ENCODE data around the gene PLEKHG7. TPM values are rescaled to one million over a fixed set of nuclear protein-coding genes. Genes with fewer than 3 reads are reported as not detected.

The PLEKHG7 gene
- total and polyA plus RNA-seq, 2 donors = 0.13 to 0.37 TPM

DNA sequence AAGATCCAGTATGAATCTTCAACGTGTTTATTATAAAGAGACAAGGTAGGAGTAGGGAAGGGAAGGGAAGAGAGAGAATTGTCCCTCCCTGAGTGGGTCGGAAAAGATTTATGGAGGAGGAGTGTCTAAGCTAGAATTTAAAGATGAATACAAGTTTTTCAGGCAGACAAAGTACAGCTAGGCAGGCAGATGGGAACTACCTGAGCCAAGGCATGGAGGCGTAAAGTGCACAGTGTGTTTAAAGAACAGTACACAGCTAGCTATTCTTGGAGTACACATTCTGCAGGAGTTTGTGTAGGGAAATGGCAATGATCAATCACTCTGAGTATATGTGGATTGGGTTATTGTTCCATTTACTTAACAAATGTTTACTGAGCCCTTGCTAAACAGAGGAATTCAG, 20.1 kb downstream of the PLEKHG7 start:
- Histone ChIP-seq H3K36me3 (ENCODE audit: insufficient read depth) (no peaks in the 10 kb centered on the region), H3K4me3 (ENCODE audit: low read depth, low read length) (no peak overlapping the region), H3K27ac (ENCODE audit: low read depth) (no peak overlapping the region), H3K4me1 (ENCODE audit: insufficient read depth) (no peaks in the 10 kb centered on the region)
- 73% methylated on average over 3 of the region's 3 CpGs for WGBS
- no peak for DNase-seq (ENCODE audit: extremely low spot score)

DNA sequence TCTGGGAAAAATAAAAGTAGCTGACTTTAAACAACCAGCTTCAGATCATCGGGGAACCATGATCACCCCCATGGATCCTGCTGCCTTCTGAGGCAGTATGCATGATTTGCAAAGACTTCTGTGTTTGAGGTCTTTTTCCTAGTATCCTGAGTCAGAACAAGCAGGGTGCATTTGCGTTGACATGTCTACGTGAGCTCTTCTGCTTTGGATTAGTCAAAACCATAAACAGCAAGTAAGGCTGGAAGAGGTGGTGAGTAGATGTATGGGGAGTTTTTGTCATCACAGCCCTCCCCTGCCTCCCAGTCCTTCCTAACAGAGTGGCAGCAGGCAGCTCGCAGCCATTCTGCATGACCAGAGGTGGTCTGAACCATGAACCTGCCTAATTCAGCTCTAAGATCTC, 24.1 kb downstream of the PLEKHG7 start:
- Histone ChIP-seq H3K36me3 (ENCODE audit: insufficient read depth) (no peaks in the 10 kb centered on the region), H3K27ac (ENCODE audit: low read depth) (no peak overlapping the region), H3K4me1 (ENCODE audit: insufficient read depth) (no peaks in the 10 kb centered on the region), H3K4me3 (ENCODE audit: low read depth, low read length) (no peak overlapping the region)
- 86% methylated on average over 4 of the region's 4 CpGs for WGBS
- no peak for DNase-seq (ENCODE audit: extremely low spot score)

DNA sequence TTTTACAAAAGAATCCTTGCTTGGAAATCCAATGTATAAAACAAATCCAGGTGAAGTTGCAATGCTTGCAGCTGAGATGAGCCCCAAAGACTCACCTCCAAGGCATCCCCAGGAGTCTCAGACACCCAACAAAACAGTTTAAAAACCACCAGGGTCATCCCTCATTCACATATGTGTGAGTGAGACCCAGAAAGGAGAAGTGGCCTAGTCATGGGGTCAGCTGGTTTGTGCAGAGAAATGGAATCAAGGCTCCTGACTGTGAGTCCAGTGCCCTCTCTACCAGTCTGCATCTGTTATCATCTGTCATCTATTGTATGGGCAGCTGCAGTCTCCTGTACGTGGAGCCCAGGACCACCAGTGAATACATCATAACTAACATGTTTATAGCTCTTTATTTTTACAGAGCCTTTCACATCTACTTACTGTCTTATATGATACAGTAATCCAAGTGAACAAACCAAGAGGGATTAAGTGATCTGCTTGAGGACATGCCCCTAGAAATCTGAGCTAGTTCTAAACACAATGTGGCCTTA, 27.1 kb downstream of the PLEKHG7 start:
- WGBS = 43% methylated on average over 1 of the region's 1 CpG
- no peak for DNase-seq (ENCODE audit: extremely low spot score)
- H3K27ac ChIP-seq (ENCODE audit: low read depth) = no peak overlapping the region
- no peak overlapping the region for H3K4me3 ChIP-seq (ENCODE audit: low read depth, low read length)
- H3K36me3 ChIP-seq (ENCODE audit: insufficient read depth) = no peaks in the 10 kb centered on the region
- H3K4me1 ChIP-seq (ENCODE audit: insufficient read depth) = no peaks in the 10 kb centered on the region

DNA sequence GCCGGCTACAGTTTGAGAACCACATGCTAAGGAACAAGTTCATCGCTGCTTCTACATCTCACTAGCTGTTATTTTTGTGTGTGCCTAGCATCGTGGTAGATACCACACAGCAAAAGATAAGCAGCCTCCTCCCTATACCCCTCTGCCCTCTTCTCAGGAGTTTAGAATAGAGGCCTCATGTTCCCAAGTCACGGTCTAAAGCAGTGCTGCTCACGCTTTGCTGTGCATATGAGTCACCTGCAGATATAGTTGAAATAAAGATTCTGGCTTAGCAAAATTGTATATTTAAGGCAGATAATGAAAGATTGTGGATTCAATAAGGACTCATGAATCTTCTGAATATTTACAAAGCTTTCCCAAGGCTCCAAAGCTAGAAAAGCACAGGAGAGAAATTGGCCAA, 28.0 kb downstream of the PLEKHG7 start:
- 86% methylated on average over 5 of the region's 5 CpGs for WGBS
- Histone ChIP-seq H3K36me3 (ENCODE audit: insufficient read depth) (no peaks in the 10 kb centered on the region), H3K4me3 (ENCODE audit: low read depth, low read length) (no peak overlapping the region), H3K27ac (ENCODE audit: low read depth) (no peak overlapping the region), H3K4me1 (ENCODE audit: insufficient read depth) (no peaks in the 10 kb centered on the region)
- DNase-seq (ENCODE audit: extremely low spot score) = no peak

DNA sequence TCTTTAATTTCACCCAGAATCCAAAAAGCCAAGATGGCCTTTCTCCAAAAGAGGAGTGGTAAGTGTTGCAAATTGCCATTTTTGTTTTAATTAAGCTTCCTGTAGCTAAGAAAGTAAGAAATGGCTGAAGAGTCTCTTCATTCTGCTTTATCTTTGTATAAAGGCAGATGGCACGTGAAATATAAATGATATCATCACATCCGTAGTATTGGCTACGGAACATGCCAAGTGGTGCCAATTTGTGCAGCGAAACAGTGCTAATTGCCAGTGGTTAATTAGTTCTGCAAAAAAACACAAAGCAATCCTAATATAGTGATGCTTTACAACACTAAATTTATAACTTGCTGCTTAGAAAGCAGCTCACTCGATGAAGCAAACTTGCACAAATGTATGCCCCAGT, 29.4 kb downstream of the PLEKHG7 start:
- Histone ChIP-seq H3K27ac (ENCODE audit: low read depth) (no peak overlapping the region), H3K4me1 (ENCODE audit: insufficient read depth) (no peaks in the 10 kb centered on the region), H3K4me3 (ENCODE audit: low read depth, low read length) (no peak overlapping the region), H3K36me3 (ENCODE audit: insufficient read depth) (no peaks in the 10 kb centered on the region)
- DNase-seq (ENCODE audit: extremely low spot score) = no peak
- 65% methylated on average over 5 of the region's 5 CpGs for WGBS

DNA sequence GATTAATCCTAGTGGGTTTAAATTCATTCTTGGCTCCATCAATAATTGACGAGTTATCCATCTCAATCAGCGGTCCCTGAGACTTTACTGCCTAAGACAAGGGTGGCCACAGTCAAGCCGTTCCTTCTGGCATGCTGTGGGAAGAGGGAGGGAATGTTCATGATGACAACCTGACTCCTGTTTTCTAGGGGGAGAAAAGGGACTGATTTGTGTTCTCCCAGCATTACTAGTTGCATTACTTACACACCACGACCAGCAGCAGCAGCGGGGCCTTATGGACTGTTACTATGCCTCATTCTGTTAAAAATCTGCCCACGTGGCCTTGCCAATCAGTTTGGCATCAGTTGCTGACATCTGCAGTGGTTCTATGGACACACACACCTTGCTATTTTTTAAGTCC, 29.9 kb downstream of the PLEKHG7 start:
- DNase-seq (ENCODE audit: extremely low spot score) = no peak
- WGBS = 87% methylated on average over 6 of the region's 6 CpGs
- no peak overlapping the region for H3K4me3 ChIP-seq (ENCODE audit: low read depth, low read length)
- no peaks in the 10 kb centered on the region for H3K36me3 ChIP-seq (ENCODE audit: insufficient read depth)
- no peaks in the 10 kb centered on the region for H3K4me1 ChIP-seq (ENCODE audit: insufficient read depth)
- H3K27ac ChIP-seq (ENCODE audit: low read depth) = no peak overlapping the region

DNA sequence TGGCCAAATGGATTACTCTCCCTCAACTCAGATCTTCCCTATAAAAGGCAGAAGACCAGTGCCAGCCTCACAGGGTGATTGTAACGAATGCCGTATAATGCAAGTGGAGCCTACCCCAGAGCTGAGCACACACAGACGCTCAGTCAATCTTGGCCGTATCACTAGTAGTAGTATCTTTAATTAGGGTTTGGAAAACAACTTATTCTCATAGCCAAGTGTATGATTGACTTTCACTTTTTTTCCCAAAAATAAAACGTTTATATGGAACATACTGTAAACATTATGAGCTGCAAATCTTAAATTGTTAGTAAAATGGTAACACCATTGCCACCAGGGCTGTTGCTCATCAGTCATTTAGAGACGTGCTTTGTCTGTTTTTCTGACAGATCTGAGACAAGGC, 30.4 kb downstream of the PLEKHG7 start:
- H3K36me3 ChIP-seq (ENCODE audit: insufficient read depth) = no peaks in the 10 kb centered on the region
- H3K4me1 ChIP-seq (ENCODE audit: insufficient read depth) = no peaks in the 10 kb centered on the region
- DNase-seq (ENCODE audit: extremely low spot score) = no peak
- 81% methylated on average over 6 of the region's 6 CpGs for WGBS
- H3K27ac ChIP-seq (ENCODE audit: low read depth) = no peak overlapping the region
- H3K4me3 ChIP-seq (ENCODE audit: low read depth, low read length) = no peak overlapping the region

DNA sequence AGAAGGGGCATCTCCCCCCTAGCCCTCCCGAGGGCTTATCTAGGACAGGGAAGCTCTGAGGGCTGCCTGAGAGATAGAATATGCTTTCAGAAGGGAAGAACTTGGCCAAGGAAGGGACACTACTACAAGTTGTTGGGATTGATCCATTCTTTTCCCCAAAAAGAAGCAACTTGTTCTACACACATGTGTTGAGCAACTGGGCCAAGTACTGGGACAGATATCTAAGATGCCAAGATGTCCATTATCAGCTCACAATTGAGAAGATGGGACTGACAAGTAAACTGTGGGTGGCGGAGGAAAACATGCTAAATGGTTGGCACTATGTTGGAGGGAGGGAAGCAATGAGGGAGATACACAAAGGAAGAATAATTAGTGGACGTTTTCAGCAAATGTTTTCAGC, 30.9 kb downstream of the PLEKHG7 start:
- no peaks in the 10 kb centered on the region for H3K4me1 ChIP-seq (ENCODE audit: insufficient read depth)
- H3K4me3 ChIP-seq (ENCODE audit: low read depth, low read length) = no peak overlapping the region
- H3K27ac ChIP-seq (ENCODE audit: low read depth) = no peak overlapping the region
- no peak for DNase-seq (ENCODE audit: extremely low spot score)
- no peaks in the 10 kb centered on the region for H3K36me3 ChIP-seq (ENCODE audit: insufficient read depth)
- WGBS = 75% methylated on average over 3 of the region's 3 CpGs

DNA sequence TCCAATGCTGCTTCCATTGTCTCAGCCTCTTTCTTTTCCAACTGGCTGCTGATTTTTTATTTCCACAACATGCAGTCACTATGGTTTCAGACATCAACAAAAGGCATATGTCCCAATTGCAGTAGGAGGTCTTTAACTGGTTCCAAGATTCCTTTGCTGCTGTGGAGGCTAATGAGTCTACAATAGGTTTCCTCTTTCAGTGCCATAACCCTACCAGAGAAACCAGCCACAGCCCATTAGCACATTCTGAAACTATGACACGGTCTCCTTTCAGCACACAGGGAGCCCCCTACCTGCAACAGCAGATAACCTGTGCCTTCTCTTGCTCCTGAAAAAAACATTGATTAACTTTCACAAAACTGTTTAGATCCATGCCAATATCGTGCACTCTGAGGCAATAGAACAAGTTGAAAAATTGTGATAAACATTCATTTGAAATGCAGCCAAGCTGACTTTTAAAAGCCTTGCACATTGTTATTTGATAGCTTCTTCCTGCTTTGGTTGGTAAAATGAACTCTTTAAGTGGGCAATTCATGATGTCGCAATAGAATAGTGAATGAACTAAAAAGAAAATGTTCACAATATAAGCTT, 32.4 kb downstream of the PLEKHG7 start:
- 43% methylated on average over 3 of the region's 3 CpGs for WGBS
- no peak overlapping the region for H3K4me3 ChIP-seq (ENCODE audit: low read depth, low read length)
- H3K4me1 ChIP-seq (ENCODE audit: insufficient read depth) = no peaks in the 10 kb centered on the region
- DNase-seq (ENCODE audit: extremely low spot score) = no peak
- no peak overlapping the region for H3K27ac ChIP-seq (ENCODE audit: low read depth)
- no peaks in the 10 kb centered on the region for H3K36me3 ChIP-seq (ENCODE audit: insufficient read depth)

DNA sequence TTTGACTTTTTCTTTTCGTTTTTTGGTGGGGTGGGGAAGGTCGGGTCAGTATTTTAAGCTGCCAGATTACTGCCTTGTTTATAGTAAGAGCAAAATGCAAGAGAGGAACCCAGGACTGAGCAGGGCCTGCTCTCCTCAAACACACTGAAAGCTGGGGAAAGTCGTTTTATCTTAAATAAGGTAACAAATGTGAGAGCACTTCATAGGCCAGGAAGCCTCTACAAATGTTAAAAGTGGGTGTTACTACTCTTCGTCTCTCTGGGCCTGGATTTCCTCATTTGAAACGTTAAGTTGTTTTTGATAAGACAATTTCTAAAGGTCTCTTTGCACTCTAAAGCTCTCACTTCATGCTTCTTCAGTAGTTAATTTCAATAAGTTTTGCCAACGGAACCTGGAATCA, 33.8 kb downstream of the PLEKHG7 start:
- Histone ChIP-seq H3K4me3 (ENCODE audit: low read depth, low read length) (no peak overlapping the region), H3K36me3 (ENCODE audit: insufficient read depth) (no peaks in the 10 kb centered on the region), H3K27ac (ENCODE audit: low read depth) (no peak overlapping the region), H3K4me1 (ENCODE audit: insufficient read depth) (no peaks in the 10 kb centered on the region)
- no peak for DNase-seq (ENCODE audit: extremely low spot score)
- WGBS = 51% methylated on average over 6 of the region's 6 CpGs

DNA sequence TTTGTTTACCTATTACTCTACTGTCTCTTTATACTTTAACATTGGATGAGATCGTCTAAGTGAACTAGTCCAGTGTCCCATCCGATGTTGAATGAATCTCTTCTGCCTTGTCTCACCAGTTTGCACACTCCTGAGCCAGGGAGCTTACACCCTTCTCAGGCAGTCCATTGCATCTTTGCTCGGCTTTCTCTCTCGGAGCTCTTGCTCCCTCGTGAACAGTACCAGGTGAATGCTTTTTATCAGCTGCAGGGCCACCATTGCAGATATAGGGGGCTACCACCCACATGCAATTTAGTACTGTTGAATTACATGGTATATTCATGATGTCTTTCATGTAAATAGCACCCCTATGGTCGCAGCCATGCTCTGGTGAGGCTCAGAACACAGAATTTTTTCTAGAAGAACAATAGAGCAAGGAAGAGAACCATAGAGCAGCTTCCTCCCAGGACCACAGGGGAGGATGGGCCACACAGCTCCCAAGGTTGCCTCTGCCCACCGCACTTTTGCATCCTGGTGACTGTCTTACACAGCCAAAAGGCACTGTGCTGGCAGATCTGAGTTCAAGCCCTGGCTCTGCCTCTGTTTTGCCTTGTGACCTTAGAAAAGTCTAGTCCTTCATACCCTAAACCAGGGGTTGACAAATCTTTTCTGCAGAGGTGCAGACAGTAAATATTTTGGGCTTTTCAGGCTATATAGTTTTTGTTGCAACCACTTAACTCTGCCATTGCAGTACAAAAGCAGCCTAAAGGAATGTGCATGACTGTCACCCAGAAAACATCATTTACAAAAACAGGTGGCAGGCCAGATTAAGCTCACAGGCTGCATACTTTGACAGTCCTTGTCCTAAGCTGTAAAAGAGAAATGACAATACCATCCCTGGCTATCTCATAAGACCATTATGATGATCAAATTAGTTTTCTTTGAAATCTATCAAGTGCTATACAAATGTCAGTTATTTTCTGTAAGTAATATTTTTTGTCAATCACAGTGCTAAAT, 35.4 kb downstream of the PLEKHG7 start:
- Histone ChIP-seq H3K27ac (ENCODE audit: low read depth) (no peak overlapping the region), H3K4me3 (ENCODE audit: low read depth, low read length) (no peak overlapping the region), H3K36me3 (ENCODE audit: insufficient read depth) (no peaks in the 10 kb centered on the region), H3K4me1 (ENCODE audit: insufficient read depth) (no peaks in the 10 kb centered on the region)
- DNase-seq (ENCODE audit: extremely low spot score) = no peak
- 92% methylated on average over 7 of the region's 7 CpGs for WGBS

DNA sequence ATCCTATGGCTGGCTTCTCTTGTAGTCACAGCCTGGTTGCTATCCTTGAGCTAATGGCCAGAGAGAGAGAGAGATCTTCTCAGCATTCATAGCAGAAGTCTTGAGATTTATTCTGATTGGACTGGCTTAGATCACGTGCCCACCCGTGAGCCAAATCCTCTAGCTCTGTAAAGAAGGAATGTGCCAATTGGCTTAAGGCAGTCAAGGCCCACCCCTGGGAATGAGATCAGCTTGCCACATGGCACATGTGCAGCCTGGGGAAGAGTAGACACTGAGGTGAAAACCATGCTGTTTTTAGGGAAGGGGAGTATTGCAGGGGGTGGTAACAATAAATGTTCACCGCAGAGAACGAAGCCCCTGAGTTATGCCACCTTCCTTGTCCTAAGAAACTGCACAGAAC, 36.3 kb downstream of the PLEKHG7 start:
- DNase-seq (ENCODE audit: extremely low spot score) = no peak
- Histone ChIP-seq H3K27ac (ENCODE audit: low read depth) (no peak overlapping the region), H3K4me3 (ENCODE audit: low read depth, low read length) (no peak overlapping the region), H3K36me3 (ENCODE audit: insufficient read depth) (no peaks in the 10 kb centered on the region), H3K4me1 (ENCODE audit: insufficient read depth) (no peaks in the 10 kb centered on the region)
- 74% methylated on average over 4 of the region's 4 CpGs for WGBS

DNA sequence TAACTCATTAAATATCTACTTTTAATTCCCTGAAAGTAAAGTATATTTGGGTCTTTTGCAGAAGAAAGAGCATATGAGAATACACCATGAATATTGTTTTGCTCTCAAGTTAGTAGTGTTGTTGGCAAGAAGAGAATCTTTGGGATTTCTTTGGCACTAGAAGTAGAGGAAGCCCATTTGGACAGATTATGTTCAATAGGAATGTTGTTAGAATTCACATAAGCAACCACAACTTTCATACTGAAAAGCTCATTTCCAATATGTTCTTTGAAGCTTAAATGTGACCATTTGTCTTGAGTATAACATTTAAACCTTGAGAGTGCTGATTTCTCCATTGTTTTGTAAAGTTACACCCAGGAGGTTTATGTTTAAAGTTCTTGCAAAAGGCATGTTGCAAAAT, 37.6 kb downstream of the PLEKHG7 start:
- no peaks in the 10 kb centered on the region for H3K4me1 ChIP-seq (ENCODE audit: insufficient read depth)
- no peaks in the 10 kb centered on the region for H3K36me3 ChIP-seq (ENCODE audit: insufficient read depth)
- H3K4me3 ChIP-seq (ENCODE audit: low read depth, low read length) = no peak overlapping the region
- H3K27ac ChIP-seq (ENCODE audit: low read depth) = no peak overlapping the region
- no peak for DNase-seq (ENCODE audit: extremely low spot score)

DNA sequence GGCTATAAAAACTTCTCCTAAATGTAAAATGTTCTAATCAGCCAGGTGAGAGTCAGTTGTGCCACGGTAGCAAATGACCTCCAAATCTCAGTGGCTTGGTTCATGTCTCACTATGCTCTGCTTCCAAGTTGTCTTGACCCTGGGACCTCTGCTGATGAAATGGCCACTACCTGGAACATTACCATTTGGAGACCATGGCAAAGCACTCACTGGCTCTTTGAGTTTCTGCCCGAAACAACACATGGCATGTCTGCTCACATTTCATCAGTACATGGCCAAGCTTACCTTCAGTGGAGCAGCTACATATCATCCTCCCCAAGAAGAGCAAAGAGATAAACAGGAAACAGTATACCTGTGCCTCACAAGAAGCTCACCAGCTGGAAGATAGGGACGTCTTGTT, 40.2 kb downstream of the PLEKHG7 start:
- no peak overlapping the region for H3K27ac ChIP-seq (ENCODE audit: low read depth)
- no peaks in the 10 kb centered on the region for H3K36me3 ChIP-seq (ENCODE audit: insufficient read depth)
- no peaks in the 10 kb centered on the region for H3K4me1 ChIP-seq (ENCODE audit: insufficient read depth)
- no peak for DNase-seq (ENCODE audit: extremely low spot score)
- no peak overlapping the region for H3K4me3 ChIP-seq (ENCODE audit: low read depth, low read length)
- WGBS = 87% methylated on average over 3 of the region's 3 CpGs
